Retinal pigment epithelial cell (primary cell): Measurements from ENCODE around the gene NUP133.

Experiments used
- DNase-seq: peaks from one replicate; pipeline ENCODE4 v3.0.0-alpha.2; 2010; ENCODE audit warnings: low read depth
- H3K4me3 ChIP-seq: 2 replicates; pipeline ENCODE4 v1.5.1; 2011; ENCODE audit warnings: mild to moderate bottlenecking, low read length, control low read depth, moderate library complexity
- CTCF ChIP-seq: conservative IDR thresholded peaks from 2 replicates; pipeline ENCODE4 v1.5.1; 2011; ENCODE audit warnings: low read depth, low read length, control low read depth, inconsistent platforms

The NUP133 gene

GRCh38 chr1:229432116-229432461 is 76.1 kb downstream of the NUP133 start:
- no peak for TF ChIP-seq CTCF
- no peak for DNase-seq
- H3K4me3 ChIP-seq, result no peak overlapping the region

GRCh38 chr1:229431284-229432115 is 76.6 kb downstream of the NUP133 start:
- no peak for DNase-seq
- H3K4me3 ChIP-seq, result no peak overlapping the region
- TF ChIP-seq CTCF, result no peak

- DNase-seq, result no peak
- peak; percentile 14 for TF ChIP-seq CTCF
- H3K4me3 ChIP-seq, result no peak overlapping the region
Observed at GRCh38 chr1:229430761-229431283, 77.3 kb downstream of the NUP133 start.

GRCh38 chr1:229428256-229428655 is 79.9 kb downstream of the NUP133 start:
- DNase-seq, result no peak
- TF ChIP-seq CTCF, result no peak
- H3K4me3 ChIP-seq, result no peak overlapping the region

GRCh38 chr1:229427572-229427971 is 80.6 kb downstream of the NUP133 start:
- TF ChIP-seq CTCF, result no peak
- DNase-seq, result no peak
- H3K4me3 ChIP-seq, result no peak overlapping the region

- no peak for DNase-seq
- H3K4me3 ChIP-seq, result no peak overlapping the region
- TF ChIP-seq CTCF, result no peak
Observed at GRCh38 chr1:229425564-229426159, 82.5 kb downstream of the NUP133 start.

- TF ChIP-seq CTCF, result no peak
- DNase-seq, result no peak
- no peak overlapping the region for H3K4me3 ChIP-seq
Observed at GRCh38 chr1:229420765-229421164, 87.4 kb downstream of the NUP133 start.
